ENCODE results near the gene LARP1. TPM values are rescaled to one million over a fixed set of nuclear protein-coding genes. Genes with fewer than 3 reads are reported as not detected.

The LARP1 gene
- total RNA-seq, 1 donor from 2014 or later: 243 TPM

- H3K4me2 ChIP-seq (ENCODE audit: low read length): no peak overlapping the region
- H3K4me3 ChIP-seq (ENCODE audit: insufficient read depth, low read depth, low read length): no peak overlapping the region
- TF ChIP-seq CTCF (IDR thresholded peaks at IDR 0.05; ENCODE audit: insufficient read depth, low read depth, low read length) (no peak), EZH2 (IDR thresholded peaks at IDR 0.05; ENCODE audit: insufficient read depth, low read length) (no peak)
- H4K20me1 ChIP-seq (ENCODE audit: insufficient read depth, low read length): peaks cover 27% of the 10 kb centered on the region
- Mint-ChIP-seq H3K36me3 (ENCODE audit: low read depth, unreplicated experiment) (peaks cover 31% of the 10 kb centered on the region), H3K27ac (ENCODE audit: unreplicated experiment) (no peak overlapping the region), H3K4me3 (ENCODE audit: unreplicated experiment) (no peak overlapping the region), H3K4me1 (ENCODE audit: low read depth, unreplicated experiment) (no peaks in the 10 kb centered on the region), H3K27me3 (ENCODE audit: low read depth, unreplicated experiment) (no peaks in the 10 kb centered on the region), H3K9me3 (ENCODE audit: unreplicated experiment) (no peaks in the 10 kb centered on the region)
- no peaks in the 10 kb centered on the region for H3K27me3 ChIP-seq (ENCODE audit: insufficient read depth, low read length)
- H3K36me3 ChIP-seq (ENCODE audit: insufficient read depth, low read length): peaks cover 47% of the 10 kb centered on the region
- DNase-seq (ENCODE audit: low read depth): no peak
- H3K9ac ChIP-seq (ENCODE audit: low read length): no peak overlapping the region
- H2AFZ ChIP-seq (ENCODE audit: low read depth, low read length): no peak overlapping the region
- no peak overlapping the region for H3K27ac ChIP-seq (ENCODE audit: low read depth, low read length)
- no peak for FAIRE-seq
- H3K79me2 ChIP-seq (ENCODE audit: insufficient read depth, low read length): peaks cover 11% of the 10 kb centered on the region
- no peaks in the 10 kb centered on the region for H3K4me1 ChIP-seq (ENCODE audit: insufficient read depth, low read length)
- no peaks in the 10 kb centered on the region for H3K9me3 ChIP-seq (ENCODE audit: insufficient read depth, low read depth, low read length)
These were observed 58.0 kb downstream of the LARP1 start for GRCh38 chr5:154813158-154813557.

- no peak overlapping the region for H2AFZ ChIP-seq (ENCODE audit: low read depth, low read length)
- no peaks in the 10 kb centered on the region for H3K27me3 Mint-ChIP-seq (ENCODE audit: low read depth, unreplicated experiment)
- H4K20me1 ChIP-seq (ENCODE audit: insufficient read depth, low read length): peaks cover 27% of the 10 kb centered on the region
- no peak for DNase-seq (ENCODE audit: low read depth)
- no peak overlapping the region for H3K4me3 Mint-ChIP-seq (ENCODE audit: unreplicated experiment)
- H3K27me3 ChIP-seq (ENCODE audit: insufficient read depth, low read length): no peaks in the 10 kb centered on the region
- no peaks in the 10 kb centered on the region for H3K9me3 ChIP-seq (ENCODE audit: insufficient read depth, low read depth, low read length)
- H3K4me1 ChIP-seq (ENCODE audit: insufficient read depth, low read length): no peaks in the 10 kb centered on the region
- FAIRE-seq: no peak
- H3K27ac ChIP-seq (ENCODE audit: low read depth, low read length): no peak overlapping the region
- no peak overlapping the region for H3K9ac ChIP-seq (ENCODE audit: low read length)
- no peaks in the 10 kb centered on the region for H3K4me1 Mint-ChIP-seq (ENCODE audit: low read depth, unreplicated experiment)
- peaks cover 32% of the 10 kb centered on the region for H3K36me3 Mint-ChIP-seq (ENCODE audit: low read depth, unreplicated experiment)
- no peaks in the 10 kb centered on the region for H3K9me3 Mint-ChIP-seq (ENCODE audit: unreplicated experiment)
- peaks cover 42% of the 10 kb centered on the region for H3K36me3 ChIP-seq (ENCODE audit: insufficient read depth, low read length)
- no peak for TF ChIP-seq EZH2 (IDR thresholded peaks at IDR 0.05; ENCODE audit: insufficient read depth, low read length)
- no peak for TF ChIP-seq CTCF (IDR thresholded peaks at IDR 0.05; ENCODE audit: insufficient read depth, low read depth, low read length)
- peaks cover 11% of the 10 kb centered on the region for H3K79me2 ChIP-seq (ENCODE audit: insufficient read depth, low read length)
- H3K4me3 ChIP-seq (ENCODE audit: insufficient read depth, low read depth, low read length): no peak overlapping the region
- no peak overlapping the region for H3K27ac Mint-ChIP-seq (ENCODE audit: unreplicated experiment)
- H3K4me2 ChIP-seq (ENCODE audit: low read length): no peak overlapping the region
These were observed 58.6 kb downstream of the LARP1 start for GRCh38 chr5:154813736-154814135.

- H3K9ac ChIP-seq (ENCODE audit: low read length): no peak overlapping the region
- no peaks in the 10 kb centered on the region for H3K9me3 Mint-ChIP-seq (ENCODE audit: unreplicated experiment)
- no peaks in the 10 kb centered on the region for H3K27me3 Mint-ChIP-seq (ENCODE audit: low read depth, unreplicated experiment)
- no peaks in the 10 kb centered on the region for H3K27me3 ChIP-seq (ENCODE audit: insufficient read depth, low read length)
- H3K4me2 ChIP-seq (ENCODE audit: low read length): no peak overlapping the region
- no peak overlapping the region for H3K4me3 Mint-ChIP-seq (ENCODE audit: unreplicated experiment)
- DNase-seq (ENCODE audit: low read depth) (no peak), FAIRE-seq (no peak)
- H3K36me3 ChIP-seq (ENCODE audit: insufficient read depth, low read length): peaks cover 38% of the 10 kb centered on the region
- no peaks in the 10 kb centered on the region for H3K4me1 ChIP-seq (ENCODE audit: insufficient read depth, low read length)
- no peak overlapping the region for H3K4me3 ChIP-seq (ENCODE audit: insufficient read depth, low read depth, low read length)
- H3K4me1 Mint-ChIP-seq (ENCODE audit: low read depth, unreplicated experiment): no peaks in the 10 kb centered on the region
- peaks cover 32% of the 10 kb centered on the region for H4K20me1 ChIP-seq (ENCODE audit: insufficient read depth, low read length)
- no peaks in the 10 kb centered on the region for H3K9me3 ChIP-seq (ENCODE audit: insufficient read depth, low read depth, low read length)
- peaks cover 11% of the 10 kb centered on the region for H3K79me2 ChIP-seq (ENCODE audit: insufficient read depth, low read length)
- no peak for TF ChIP-seq CTCF (IDR thresholded peaks at IDR 0.05; ENCODE audit: insufficient read depth, low read depth, low read length)
- TF ChIP-seq EZH2 (IDR thresholded peaks at IDR 0.05; ENCODE audit: insufficient read depth, low read length): no peak
- no peak overlapping the region for H2AFZ ChIP-seq (ENCODE audit: low read depth, low read length)
- no peak overlapping the region for H3K27ac ChIP-seq (ENCODE audit: low read depth, low read length)
- H3K36me3 Mint-ChIP-seq (ENCODE audit: low read depth, unreplicated experiment): peaks cover 36% of the 10 kb centered on the region
- no peak overlapping the region for H3K27ac Mint-ChIP-seq (ENCODE audit: unreplicated experiment)
These were observed 59.8 kb downstream of the LARP1 start for GRCh38 chr5:154815025-154815424.

Measured in astrocyte (in vitro differentiated cells and primary cell).